ENCODE measurements around the gene ARHGAP42. TPM values are rescaled to one million over a fixed set of nuclear protein-coding genes. Genes with fewer than 3 reads are reported as not detected.

The ARHGAP42 gene
- total RNA-seq, 1 donor from 2014 or later: 0.46 TPM

- no peak for DNase-seq (ENCODE audit: low read depth, low spot score)
These were observed 231.7 kb downstream of the ARHGAP42 start for GRCh38 chr11:100918551-100919500.

- DNase-seq (ENCODE audit: low read depth, low spot score): no peak
These were observed 233.5 kb downstream of the ARHGAP42 start for GRCh38 chr11:100920593-100920992.

- no peak for DNase-seq (ENCODE audit: low read depth, low spot score)
These were observed 235.0 kb downstream of the ARHGAP42 start for GRCh38 chr11:100922121-100922520.

GRCh38 chr11:100923555-100923954, 236.5 kb downstream of the ARHGAP42 start:
- DNase-seq (ENCODE audit: low read depth, low spot score): no peak

- DNase-seq (ENCODE audit: low read depth, low spot score): no peak
These were observed 238.8 kb downstream of the ARHGAP42 start for GRCh38 chr11:100925935-100926334.

GRCh38 chr11:100927579-100927978, 240.5 kb downstream of the ARHGAP42 start:
- DNase-seq (ENCODE audit: low read depth, low spot score): no peak

GRCh38 chr11:100928426-100928825, 241.3 kb downstream of the ARHGAP42 start:
- no peak for DNase-seq (ENCODE audit: low read depth, low spot score)

- no peak for DNase-seq (ENCODE audit: low read depth, low spot score)
These were observed 242.3 kb downstream of the ARHGAP42 start for GRCh38 chr11:100929377-100929776.

GRCh38 chr11:100930185-100930778, 243.2 kb downstream of the ARHGAP42 start:
- no peak for DNase-seq (ENCODE audit: low read depth, low spot score)

- DNase-seq (ENCODE audit: low read depth, low spot score): no peak
These were observed 245.5 kb downstream of the ARHGAP42 start for GRCh38 chr11:100932474-100933100.

- DNase-seq (ENCODE audit: low read depth, low spot score): no peak
These were observed 249.7 kb downstream of the ARHGAP42 start for GRCh38 chr11:100936781-100937180.

- DNase-seq (ENCODE audit: low read depth, low spot score): no peak
These were observed 252.5 kb downstream of the ARHGAP42 start for GRCh38 chr11:100939571-100939970.

- no peak for DNase-seq (ENCODE audit: low read depth, low spot score)
These were observed 253.0 kb downstream of the ARHGAP42 start for GRCh38 chr11:100940111-100940510.

- DNase-seq (ENCODE audit: low read depth, low spot score): no peak
These were observed 253.9 kb downstream of the ARHGAP42 start for GRCh38 chr11:100941033-100941432.

GRCh38 chr11:100942016-100942415, 254.9 kb downstream of the ARHGAP42 start:
- no peak for DNase-seq (ENCODE audit: low read depth, low spot score)

GRCh38 chr11:100948936-100949335, 261.8 kb downstream of the ARHGAP42 start:
- no peak for DNase-seq (ENCODE audit: low read depth, low spot score)

- no peak for DNase-seq (ENCODE audit: low read depth, low spot score)
These were observed 262.4 kb downstream of the ARHGAP42 start for GRCh38 chr11:100949443-100949842.

- DNase-seq (ENCODE audit: low read depth, low spot score): no peak
These were observed 268.2 kb downstream of the ARHGAP42 start for GRCh38 chr11:100955318-100955717.

- DNase-seq (ENCODE audit: low read depth, low spot score): no peak
These were observed 269.3 kb downstream of the ARHGAP42 start for GRCh38 chr11:100956351-100956750.

- DNase-seq (ENCODE audit: low read depth, low spot score): no peak
These were observed 270.4 kb downstream of the ARHGAP42 start for GRCh38 chr11:100957499-100957898.

- no peak for DNase-seq (ENCODE audit: low read depth, low spot score)
These were observed 274.5 kb downstream of the ARHGAP42 start for GRCh38 chr11:100961633-100962032.

GRCh38 chr11:100963375-100963774, 276.3 kb downstream of the ARHGAP42 start:
- peak; percentile 8 for DNase-seq (ENCODE audit: low read depth, low spot score)

Data from pulmonary artery endothelial cell (primary cell).